Measurements from ENCODE around the gene SAPCD2.
"Not testable (repeated sequence)": the region's sequence is repeated elsewhere in the genome, so short reads cannot be mapped to it uniquely, and the experiment has no call there.

- not testable (repeated sequence) for TF ChIP-seq POLR2A (IDR thresholded peaks at IDR 0.05)
- TF ChIP-seq, protein P1, sequence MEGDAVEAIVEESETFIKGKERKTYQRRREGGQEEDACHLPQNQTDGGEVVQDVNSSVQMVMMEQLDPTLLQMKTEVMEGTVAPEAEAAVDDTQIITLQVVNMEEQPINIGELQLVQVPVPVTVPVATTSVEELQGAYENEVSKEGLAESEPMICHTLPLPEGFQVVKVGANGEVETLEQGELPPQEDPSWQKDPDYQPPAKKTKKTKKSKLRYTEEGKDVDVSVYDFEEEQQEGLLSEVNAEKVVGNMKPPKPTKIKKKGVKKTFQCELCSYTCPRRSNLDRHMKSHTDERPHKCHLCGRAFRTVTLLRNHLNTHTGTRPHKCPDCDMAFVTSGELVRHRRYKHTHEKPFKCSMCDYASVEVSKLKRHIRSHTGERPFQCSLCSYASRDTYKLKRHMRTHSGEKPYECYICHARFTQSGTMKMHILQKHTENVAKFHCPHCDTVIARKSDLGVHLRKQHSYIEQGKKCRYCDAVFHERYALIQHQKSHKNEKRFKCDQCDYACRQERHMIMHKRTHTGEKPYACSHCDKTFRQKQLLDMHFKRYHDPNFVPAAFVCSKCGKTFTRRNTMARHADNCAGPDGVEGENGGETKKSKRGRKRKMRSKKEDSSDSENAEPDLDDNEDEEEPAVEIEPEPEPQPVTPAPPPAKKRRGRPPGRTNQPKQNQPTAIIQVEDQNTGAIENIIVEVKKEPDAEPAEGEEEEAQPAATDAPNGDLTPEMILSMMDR (IDR thresholded peaks at IDR 0.05) = not testable (repeated sequence)
These were observed 7.6 kb downstream of the SAPCD2 start for GRCh38 chr9:137062798-137063197.

All from right lobe of liver (tissue), 4 donors.